Epithelial cell of esophagus (primary cell): ENCODE measurements around the gene LGMN.

ENCODE experiments used
- DNase-seq: peaks from one replicate; pipeline ENCODE4 v3.0.0; 2010; ENCODE audit warnings: low read depth
- H3K4me3 ChIP-seq: 2 replicates; pipeline ENCODE4 v1.5.1; 2011; ENCODE audit warnings: mild to moderate bottlenecking, low read length, control low read depth
- CTCF ChIP-seq: IDR thresholded peaks from 2 replicates; pipeline ENCODE4 v1.5.1; 2011; ENCODE audit warnings: low read depth, mild to moderate bottlenecking, low read length, control low read depth, inconsistent platforms; ENCODE audit not compliant: insufficient read depth; ENCODE audit errors: missing control alignments

Gene LGMN

GRCh38 chr14:92724516-92725340 is 23.7 kb downstream of the LGMN start:
- no peak for TF ChIP-seq CTCF
- no peak overlapping the region for H3K4me3 ChIP-seq
- no peak for DNase-seq

- no peak for DNase-seq
- no peak overlapping the region for H3K4me3 ChIP-seq
- no peak for TF ChIP-seq CTCF
These were observed 28.5 kb downstream of the LGMN start for GRCh38 chr14:92719890-92720323.

- H3K4me3 ChIP-seq = no peak overlapping the region
- DNase-seq = no peak
These were observed 29.0 kb downstream of the LGMN start for GRCh38 chr14:92719421-92719820.

GRCh38 chr14:92718664-92719063 is 29.8 kb downstream of the LGMN start:
- no peak for DNase-seq
- H3K4me3 ChIP-seq = no peak overlapping the region
- TF ChIP-seq CTCF = no peak

More at GRCh38 chr14:92719421-92719820, 29.0 kb downstream of the LGMN start:
- no peak for TF ChIP-seq CTCF

GRCh38 chr14:92717571-92718042 is 30.8 kb downstream of the LGMN start:
- DNase-seq = no peak

GRCh38 chr14:92716131-92716530 is 32.3 kb downstream of the LGMN start:
- no peak for TF ChIP-seq CTCF
- no peak overlapping the region for H3K4me3 ChIP-seq
- no peak for DNase-seq

More at GRCh38 chr14:92717571-92718042, 30.8 kb downstream of the LGMN start:
- no peak for TF ChIP-seq CTCF
- no peak overlapping the region for H3K4me3 ChIP-seq
